Endothelial cell of umbilical vein (primary cell): ENCODE measurements around the gene MYO18A. TPM values are rescaled to one million over a fixed set of nuclear protein-coding genes. Genes with fewer than 3 reads are reported as not detected.

Source experiments
- BruUV-seq: library from RNA; stranded (reverse); fragments of 400-500 nt; replicated peaks from 2 replicates; lab custom pipeline; 2021; lab: Mats Ljungman, UMichigan
- CTCF ChIA-PET: fragments of 300-600, 350-600 bp; sonication (Branson Sonifier 250); formaldehyde crosslinking; loops from one replicate; lab custom pipeline; 2021; ENCODE audit warnings: antibody characterized with exemption, inconsistent platforms; lab: Charles Lee
- POLR2A ChIA-PET: fragments of 300-600, 350-600 bp; sonication (Branson Sonifier 250); formaldehyde crosslinking; loops from one replicate; lab custom pipeline; 2021; ENCODE audit warnings: antibody characterized with exemption, inconsistent platforms; lab: Charles Lee
- DNase-seq: peaks from one replicate; pipeline ENCODE4 v3.0.0-alpha.2; 2011; ENCODE audit warnings: low read depth, low spot score
- FAIRE-seq: peaks from 2 replicates; lab custom pipeline; 2011; peaks lifted over from hg19 to GRCh38; lab: Jason Lieb, UNC
- H2AFZ ChIP-seq: 2 replicates; pipeline ENCODE4 v1.6.0; 2012; ENCODE audit warnings: low read depth, low read length, control low read depth, inconsistent platforms
- H3K27ac ChIP-seq: 2 replicates; pipeline ENCODE4 v1.5.1; 2011; ENCODE audit warnings: low read depth, mild to moderate bottlenecking, control low read depth, low read length, moderate library complexity; ENCODE audit not compliant: insufficient read depth
- H3K27me3 ChIP-seq, 2 experiments: 2 replicates each; pipeline versions ENCODE4 v1.6.0 to v1.6.1; 2011; ENCODE audit warnings: low read length in 2 of 2, mixed read lengths in 1 of 2; ENCODE audit not compliant: control insufficient read depth in 2 of 2, insufficient read depth in 2 of 2
- H3K36me3 ChIP-seq, 2 experiments: 2 replicates in 1 of 2; 3 replicates in 1 of 2; pipeline ENCODE4 v1.5.1; 2011; ENCODE audit warnings: low read length in 2 of 2, mild to moderate bottlenecking in 1 of 2, moderate library complexity in 1 of 2; ENCODE audit not compliant: control insufficient read depth in 2 of 2, insufficient read depth in 2 of 2; ENCODE audit errors: extremely low read depth in 1 of 2
- H3K4me1 ChIP-seq: 3 replicates; pipeline ENCODE4 v1.5.1; 2011; ENCODE audit warnings: mild to moderate bottlenecking, low read length; ENCODE audit not compliant: control insufficient read depth, insufficient read depth; ENCODE audit errors: extremely low read depth
- H3K4me2 ChIP-seq: 2 replicates; pipeline ENCODE4 v1.6.1; 2011; ENCODE audit warnings: low read length, control low read depth, mixed read lengths; ENCODE audit not compliant: insufficient read depth
- H3K4me3 ChIP-seq, 3 experiments: fragments of 200-600 bp in 1 of 3; sonication (generic), shearing (Covaris generic) in 1 of 3; replicated peaks in 1 of 3; 2 replicates each; pipeline ENCODE4 v1.5.1; 2011 to 2016; ENCODE audit warnings: control low read depth in 3 of 3, low read length in 3 of 3, mild to moderate bottlenecking in 2 of 3, inconsistent platforms in 1 of 3, low read depth in 1 of 3, moderate library complexity in 1 of 3; ENCODE audit not compliant: insufficient read depth in 1 of 3
- H3K79me2 ChIP-seq: 2 replicates; pipeline ENCODE4 v1.6.0; 2012; ENCODE audit warnings: low read length, inconsistent platforms; ENCODE audit not compliant: control insufficient read depth, insufficient read depth
- H3K9ac ChIP-seq: replicated peaks from 2 replicates; pipeline ENCODE3; 2011; ENCODE audit warnings: low read length, control low read depth; ENCODE audit not compliant: insufficient read depth; ENCODE audit errors: extremely low read depth
- H3K9me1 ChIP-seq: replicated peaks from 3 replicates; pipeline ENCODE4 v1.6.0; 2011; ENCODE audit warnings: mild to moderate bottlenecking, low read length; ENCODE audit not compliant: control insufficient read depth, insufficient read depth; ENCODE audit errors: extremely low read depth
- H3K9me3 ChIP-seq: replicated peaks from 2 replicates; pipeline ENCODE4 v1.5.1; 2012; ENCODE audit warnings: low read length, inconsistent platforms; ENCODE audit not compliant: control insufficient read depth, insufficient read depth
- H4K20me1 ChIP-seq: replicated peaks from 2 replicates; pipeline ENCODE3; 2011; ENCODE audit warnings: mild to moderate bottlenecking, low read length; ENCODE audit not compliant: control insufficient read depth, insufficient read depth; ENCODE audit errors: extremely low read depth
- CTCF ChIP-seq, 2 donors: IDR thresholded peaks; 1 replicate in 1 of 2; 2 replicates in 1 of 2; pipeline ENCODE4 v1.5.1; 2011; ENCODE audit warnings: low read length in 2 of 2, mild to moderate bottlenecking in 2 of 2, moderate library complexity in 2 of 2, control low read depth in 1 of 2, inconsistent platforms in 1 of 2, low read depth in 1 of 2; ENCODE audit not compliant: insufficient read depth in 1 of 2; ENCODE audit errors: extremely low read depth in 1 of 2
- EZH2 ChIP-seq: IDR thresholded peaks from 2 replicates; pipeline ENCODE4 v1.6.1; 2012; ENCODE audit warnings: borderline replicate concordance, low read depth, mild to moderate bottlenecking, moderate library complexity, low read length, inconsistent platforms; ENCODE audit not compliant: severe bottlenecking
- FOS ChIP-seq: IDR thresholded peaks from 2 replicates; pipeline ENCODE4 v1.6.1; 2011; ENCODE audit warnings: mild to moderate bottlenecking, low read length, moderate library complexity, borderline replicate concordance; ENCODE audit not compliant: insufficient read depth
- GATA2 ChIP-seq: IDR thresholded peaks from 2 replicates; pipeline ENCODE4 v1.7.0; 2011; ENCODE audit warnings: low read depth, mild to moderate bottlenecking, moderate library complexity, mixed read lengths, low read length; ENCODE audit not compliant: insufficient read length, insufficient read depth
- JUN ChIP-seq: IDR thresholded peaks from 2 replicates; pipeline ENCODE4 v1.6.1; 2011; ENCODE audit warnings: borderline replicate concordance, low read depth; ENCODE audit not compliant: insufficient read length, insufficient read depth
- MAX ChIP-seq: IDR thresholded peaks from 2 replicates; pipeline ENCODE4 v1.6.1; 2011; ENCODE audit not compliant: insufficient read depth, insufficient read length
- MYC ChIP-seq: IDR thresholded peaks from one replicate; pipeline ENCODE4 v1.6.1; 2011; ENCODE audit warnings: mild to moderate bottlenecking, low read depth, low read length
- POLR2A ChIP-seq: IDR thresholded peaks from 2 replicates; pipeline ENCODE4 v1.6.1; 2012; ENCODE audit warnings: low read depth, mild to moderate bottlenecking, control low read depth, low read length
- POLR2AphosphoS5 ChIP-seq: IDR thresholded peaks from 2 replicates; pipeline ENCODE4 v1.6.1; 2012; ENCODE audit warnings: low read depth, mild to moderate bottlenecking, control low read depth, low read length, moderate library complexity; ENCODE audit not compliant: insufficient read depth
- dilution Hi-C: fragments of 300-500 bp; cut with MboI; formaldehyde crosslinking; loops from one replicate; pipeline ENCODE4 v1.15.0; 2019; ENCODE audit warnings: low sequenced_read_pairs; ENCODE audit not compliant: extremely low pct_ligation_motif_present
- intact Hi-C: fragments of 100-400 bp; cut with micrococcal nuclease; formaldehyde crosslinking; loops from one replicate; pipeline ENCODE4 v1.10.0; 2022
- polyA plus RNA-seq, 4 experiments: library from polyadenylated mRNA; depleted of rRNA in 3 of 4; stranded (reverse) in 3 of 4; unstranded in 1 of 4; fragments of >200 nt; gene quantifications; 2 replicates each; pipeline versions ENCODE4 v1.2.1 to v1.2.3, GENCODE V29; 2011 to 2012; ENCODE audit warnings: missing spikeins in 1 of 4
- total RNA-seq: library from RNA; stranded (reverse); gene quantifications from 2 replicates; pipeline ENCODE4 v1.2.3, GENCODE V29; 2021

MYO18A gene
- total and polyA plus RNA-seq, 2 donors (not counting 3 experiments of a cell fraction or from before 2014, with no cell fraction given), result 3.9 to 28.3 TPM

- Histone ChIP-seq H3K36me3 (no peaks in the 10 kb centered on the region), H4K20me1 (no peaks in the 10 kb centered on the region), H3K9ac (no peak overlapping the region), H3K9me3 (no peaks in the 10 kb centered on the region), H3K27me3 (peaks cover 31 to 36% of the 10 kb centered on the region in 2 experiments), H3K9me1 (no peaks in the 10 kb centered on the region), H3K4me3 (no peak overlapping the region), H3K4me2 (no peak overlapping the region), H3K4me1 (peaks cover 7% of the 10 kb centered on the region), H3K27ac (no peak overlapping the region), H3K79me2 (no peaks in the 10 kb centered on the region), H2AFZ (no peak overlapping the region)
- dilution Hi-C loops, result no loop called here
- FAIRE-seq (no peak), DNase-seq (no peak)
- TF ChIP-seq MYC, result no peak
- TF ChIP-seq FOS, result peak; percentile 19
- intact Hi-C loops, result no loop called here
- ChIA-PET CTCF (no interaction called here), POLR2A (no interaction called here)
- no TSS peak for BruUV-seq
Observed at GRCh38 chr17:29024316-29024952, 155.8 kb downstream of the MYO18A start.

- Histone ChIP-seq H3K36me3 (no peaks in the 10 kb centered on the region), H3K4me3 (no peak overlapping the region), H3K4me1 (peaks cover 7% of the 10 kb centered on the region), H2AFZ (no peak overlapping the region), H4K20me1 (no peaks in the 10 kb centered on the region), H3K4me2 (no peak overlapping the region), H3K9ac (no peak overlapping the region), H3K27me3 (peaks cover 45 to 54% of the 10 kb centered on the region in 2 experiments), H3K9me1 (no peaks in the 10 kb centered on the region), H3K27ac (no peak overlapping the region), H3K79me2 (no peaks in the 10 kb centered on the region), H3K9me3 (no peaks in the 10 kb centered on the region)
- ChIA-PET CTCF (no interaction called here), POLR2A (no interaction called here)
- TF ChIP-seq FOS, result no peak
- no peak for TF ChIP-seq GATA2
- TF ChIP-seq POLR2A, result no peak
- no peak for TF ChIP-seq MAX
- TF ChIP-seq EZH2, result no peak
- TF ChIP-seq CTCF (IDR thresholded peaks at IDR 0.05; ENCODE audit: extremely low read depth in 1 of 2, insufficient read depth in 1 of 2, low read depth in 1 of 2, low read length in 2 of 2), result no peak
- TF ChIP-seq JUN, result no peak
- TF ChIP-seq MYC, result no peak
- TF ChIP-seq POLR2AphosphoS5, result no peak
- dilution Hi-C loops (no loop called here), intact Hi-C loops (no loop called here)
- no TSS peak for BruUV-seq
- no peak for FAIRE-seq
- DNase-seq, result no peak
Observed at GRCh38 chr17:29022074-29022473, 158.1 kb downstream of the MYO18A start.
